ENCODE results near the gene CCDC167.

The CCDC167 gene

DNA sequence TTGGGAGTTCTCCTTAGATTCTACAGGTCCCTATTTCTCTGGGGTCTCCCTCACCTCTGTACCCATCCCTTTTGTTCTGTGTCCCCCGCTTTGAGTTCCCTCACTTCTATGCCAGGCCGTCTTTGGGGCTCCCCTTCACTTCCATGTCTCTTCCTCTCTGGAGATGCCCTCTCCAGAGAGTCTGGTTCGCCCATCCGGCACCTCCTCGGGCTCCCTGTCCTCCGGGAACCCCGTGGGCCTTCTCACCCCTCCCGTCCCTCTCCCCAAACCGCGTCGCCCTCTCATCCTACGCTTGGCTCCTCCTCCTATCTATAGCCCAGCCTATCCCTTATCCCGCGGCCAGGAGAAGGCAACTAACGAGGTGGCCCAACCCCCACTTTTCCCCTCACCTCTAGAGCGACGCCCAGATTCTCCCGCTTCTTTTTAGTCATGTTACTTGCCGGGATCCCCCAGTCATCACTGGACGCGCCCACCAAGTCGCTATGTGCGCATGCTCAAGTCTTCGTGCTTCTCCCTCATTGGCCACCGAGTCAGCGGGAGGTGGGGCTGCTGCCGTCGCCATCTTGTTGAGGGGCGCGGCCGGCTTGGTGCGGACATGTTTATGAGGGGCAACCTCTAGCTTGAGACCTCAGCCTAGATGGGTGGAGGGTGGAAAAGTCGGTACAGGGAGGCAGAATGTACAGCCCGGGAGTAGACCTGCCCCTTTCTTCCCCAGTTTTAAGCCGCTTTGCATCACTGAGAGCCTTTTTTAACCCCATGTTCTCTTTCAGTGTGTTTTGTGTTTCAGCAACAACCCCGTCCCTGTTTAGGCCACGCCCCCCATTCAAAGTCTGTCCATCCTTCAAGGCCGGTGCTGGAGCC is at the start of gene CCDC167:
CCDC167 (minus strand) TSS at position 461 of the 861 bp plus-strand sequence; CDS start at position 431, 30 bp downstream.
- DNase-seq: peak; percentile 99

GRCh38 chr6:37549154-37549553 is 49.5 kb upstream of the CCDC167 start:
- DNase-seq: no peak

GRCh38 chr6:37548067-37548674 is 48.5 kb upstream of the CCDC167 start:
- DNase-seq: no peak

DNA sequence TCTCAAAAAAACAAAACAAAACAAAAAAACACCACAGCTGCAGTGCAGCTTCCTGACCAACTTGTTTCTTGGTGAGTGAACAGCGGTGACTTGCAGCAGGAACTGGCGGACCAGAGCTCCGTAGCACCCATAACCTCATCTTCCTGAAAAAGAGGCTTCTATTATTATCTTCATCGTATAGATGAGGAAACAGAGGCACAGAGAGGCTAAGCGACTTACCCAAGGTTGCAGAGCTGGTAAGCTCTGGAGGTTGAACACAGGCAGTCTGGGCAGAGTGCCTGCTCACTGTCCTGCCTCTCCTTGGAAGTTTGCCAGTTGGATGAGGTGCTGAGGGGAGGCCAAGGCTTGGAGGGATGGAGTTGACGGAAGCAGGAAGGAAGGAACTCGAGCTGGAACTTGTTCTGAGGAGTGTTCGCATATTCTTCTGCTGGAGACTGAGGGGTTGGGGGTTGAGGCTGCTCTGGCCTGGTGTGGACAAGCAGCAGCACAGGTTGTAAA is 47.9 kb upstream of the CCDC167 start:
- DNase-seq: peak; percentile 17

DNA sequence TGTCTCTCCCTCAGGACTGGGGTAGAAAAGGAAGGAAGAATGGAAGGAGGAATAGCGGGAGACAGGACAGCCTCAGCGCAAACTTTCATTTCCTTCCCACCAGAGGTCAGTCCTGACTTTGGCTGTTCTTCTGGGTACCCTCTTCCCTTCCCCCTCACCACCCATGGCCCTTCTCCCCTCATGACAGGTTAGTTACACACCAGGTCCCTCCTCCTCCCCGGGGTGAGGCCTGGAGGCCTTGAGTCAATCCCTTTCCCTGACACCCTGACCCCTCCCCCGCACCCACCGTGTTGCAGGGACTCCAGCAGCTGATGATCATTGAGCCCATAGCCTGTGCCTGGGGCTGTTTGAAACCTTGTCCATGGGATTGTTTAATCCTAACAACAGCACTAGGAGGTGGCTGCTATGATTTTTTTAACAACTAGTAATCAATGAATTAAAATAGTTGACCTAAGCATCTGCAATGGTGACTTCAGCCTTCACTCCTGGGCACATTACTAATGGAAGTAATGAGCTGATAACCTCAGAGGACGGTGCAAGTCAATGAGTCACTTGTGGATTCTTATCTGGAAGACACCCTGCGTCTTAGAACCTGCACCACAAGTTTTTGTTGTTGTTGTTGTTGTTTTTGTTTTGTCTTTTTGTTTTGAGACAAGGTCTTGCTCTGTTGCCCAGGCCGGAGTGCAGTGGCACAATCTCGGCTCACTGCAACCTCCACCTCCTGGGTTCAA is 46.6 kb upstream of the CCDC167 start:
- no peak for DNase-seq

DNA sequence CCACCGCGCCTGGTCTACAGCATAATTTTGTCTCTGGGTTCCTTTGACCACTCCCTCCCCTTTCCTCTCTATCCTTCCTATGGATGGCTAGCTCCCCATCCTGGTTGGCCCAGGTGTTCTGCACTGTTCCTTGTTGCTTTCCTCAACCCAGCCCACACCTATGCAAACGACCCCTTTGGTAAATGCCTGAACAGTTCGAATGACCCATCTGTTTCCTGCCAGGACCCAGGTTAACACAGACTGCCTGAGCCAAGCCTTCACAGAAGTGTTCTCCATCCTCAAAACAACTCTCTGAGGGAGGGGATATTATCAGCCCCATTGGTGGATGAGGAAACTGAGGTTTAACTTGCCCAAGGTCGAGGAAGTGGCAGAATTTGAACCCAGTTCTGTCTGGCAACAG is 44.8 kb upstream of the CCDC167 start:
- no peak for DNase-seq

- no peak for DNase-seq
Observed at GRCh38 chr6:37543361-37543760, 43.7 kb upstream of the CCDC167 start.

GRCh38 chr6:37541346-37541745 is 41.7 kb upstream of the CCDC167 start:
- DNase-seq: no peak

GRCh38 chr6:37540390-37540789 is 40.7 kb upstream of the CCDC167 start:
- DNase-seq: no peak

DNA sequence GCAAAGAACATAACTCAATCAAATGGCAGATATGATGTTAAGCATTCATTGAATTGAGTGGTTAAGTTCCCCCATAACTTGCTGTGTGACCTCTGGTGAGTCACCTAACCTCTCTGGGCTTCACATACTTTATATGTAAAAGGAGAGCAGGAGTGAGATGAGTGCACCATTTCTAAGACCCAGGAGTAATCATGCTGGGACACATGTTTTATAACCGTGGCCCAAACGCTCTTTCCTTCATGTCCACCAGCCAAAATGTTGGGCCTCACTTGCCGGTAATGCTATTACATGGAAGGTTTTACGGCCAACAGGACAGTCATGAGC is 40.3 kb upstream of the CCDC167 start:
- no peak for DNase-seq

DNA sequence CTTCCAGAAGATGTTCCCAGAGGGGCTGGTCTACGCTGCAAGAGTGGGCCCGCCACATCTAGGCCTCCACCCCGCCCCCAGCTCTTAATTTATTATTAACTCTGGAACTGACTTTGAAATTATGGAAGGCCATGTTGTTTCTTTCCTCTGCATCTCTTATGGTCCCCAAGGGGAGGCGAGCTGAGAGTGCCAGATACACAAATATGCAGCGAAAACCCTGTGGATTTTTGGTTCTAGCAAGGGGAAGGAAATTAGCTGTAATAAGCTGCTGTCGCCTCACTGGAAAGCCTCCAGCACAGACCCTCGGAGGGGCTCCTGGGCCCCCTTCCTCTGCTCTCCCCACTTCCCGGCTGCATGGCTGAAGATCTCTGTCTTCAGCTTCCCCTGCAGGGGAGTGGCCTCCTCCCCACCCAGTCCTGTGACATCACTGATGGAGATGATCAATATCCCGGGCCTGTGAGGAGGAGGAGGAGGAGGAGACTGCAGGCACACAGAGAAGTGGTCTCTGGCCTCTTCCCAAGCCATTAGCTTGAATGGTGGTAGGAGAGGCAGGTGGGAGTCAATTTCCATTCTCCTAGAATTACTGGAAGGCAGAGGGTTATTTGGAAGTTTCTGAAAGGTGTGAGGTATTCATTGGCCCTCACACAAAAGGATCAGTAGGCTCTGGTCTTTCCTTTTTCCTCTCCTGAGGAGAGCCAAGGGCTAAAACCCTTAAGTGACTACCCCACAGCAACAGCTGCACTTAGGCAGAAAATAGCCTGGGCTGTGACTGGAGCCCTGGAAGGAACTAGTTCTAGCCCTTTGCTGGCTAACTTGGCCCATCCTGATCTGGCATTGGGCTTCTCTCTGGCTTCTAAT is 39.7 kb upstream of the CCDC167 start:
- no peak for DNase-seq

- peak; percentile 13 for DNase-seq
Observed at GRCh38 chr6:37538107-37538506, 38.4 kb upstream of the CCDC167 start.

GRCh38 chr6:37537548-37537947 is 37.9 kb upstream of the CCDC167 start:
- no peak for DNase-seq

GRCh38 chr6:37536491-37537190 is 36.9 kb upstream of the CCDC167 start:
- no peak for DNase-seq

DNA sequence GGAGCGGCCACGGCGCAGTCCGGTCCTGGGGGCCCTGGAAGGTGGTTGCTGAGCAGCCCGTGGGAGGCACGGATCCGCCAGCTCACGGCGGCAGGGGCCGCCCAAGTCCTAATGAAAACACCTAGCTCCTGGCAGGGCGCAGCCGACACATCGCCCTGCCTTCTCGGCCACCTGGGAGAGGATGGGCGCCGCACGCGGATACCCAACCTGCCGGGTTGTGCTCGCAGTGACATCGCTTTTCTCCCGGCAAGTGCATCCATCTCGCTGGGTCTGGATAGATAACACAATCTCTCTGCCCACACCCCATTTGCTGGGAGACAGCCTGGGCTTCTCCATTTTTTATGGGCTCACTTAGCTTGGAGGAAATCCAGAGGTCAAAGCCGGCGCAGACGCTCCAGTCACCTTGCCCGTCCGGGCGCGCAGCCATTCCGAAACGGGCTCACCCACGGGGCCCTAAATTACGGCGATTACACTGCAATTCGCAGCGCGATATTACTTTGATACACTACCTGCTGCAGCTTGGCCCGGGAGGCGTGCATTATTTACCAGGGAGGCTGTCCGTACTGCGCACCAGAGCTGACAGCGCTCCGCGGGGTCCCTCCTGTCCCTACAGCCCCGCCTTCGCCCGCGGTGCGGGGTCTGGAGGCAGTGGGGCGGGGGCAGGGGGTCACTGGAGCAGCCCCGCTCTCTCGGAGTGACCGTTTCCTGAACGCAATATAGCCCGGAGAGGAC is 36.2 kb upstream of the CCDC167 start:
- DNase-seq: peak; percentile 69

DNA sequence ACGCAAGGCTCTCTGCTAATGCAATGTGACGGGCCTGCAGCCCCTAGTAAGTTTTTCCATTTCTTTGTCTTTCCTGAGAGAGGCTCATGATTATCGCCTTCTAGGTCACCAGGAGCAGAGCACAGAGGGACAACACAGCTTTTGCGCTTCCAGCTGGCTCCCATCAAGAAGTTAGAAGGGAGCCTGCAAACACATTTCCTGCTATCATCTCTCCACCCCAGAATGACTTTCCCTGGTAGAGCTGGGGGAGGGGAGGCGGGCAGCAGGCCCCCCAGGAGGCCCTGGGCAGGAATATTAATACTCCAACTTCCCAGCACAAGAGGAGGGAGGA is 35.7 kb upstream of the CCDC167 start:
- DNase-seq: no peak

DNA sequence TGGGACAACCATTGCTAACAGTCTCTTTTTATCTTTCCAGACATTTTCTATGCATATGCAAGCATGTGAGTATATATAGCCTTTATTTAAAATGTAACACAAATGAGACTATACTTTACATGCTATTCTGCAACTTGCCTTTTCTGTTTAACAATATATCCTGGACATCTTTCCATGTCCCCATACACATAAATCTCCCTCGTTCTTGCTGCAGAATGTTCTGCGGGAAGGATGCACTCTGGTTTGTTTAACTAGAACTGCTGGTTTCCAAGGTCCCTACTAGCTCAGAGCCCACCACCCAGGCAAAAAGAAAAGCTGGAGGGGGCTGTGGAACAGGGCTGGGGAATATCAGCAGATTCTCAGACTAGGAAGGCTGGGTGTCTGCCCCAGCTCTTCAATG is 35.2 kb upstream of the CCDC167 start:
- DNase-seq: no peak

- no peak for DNase-seq
Observed at GRCh38 chr6:37532122-37532521, 32.4 kb upstream of the CCDC167 start.

DNA sequence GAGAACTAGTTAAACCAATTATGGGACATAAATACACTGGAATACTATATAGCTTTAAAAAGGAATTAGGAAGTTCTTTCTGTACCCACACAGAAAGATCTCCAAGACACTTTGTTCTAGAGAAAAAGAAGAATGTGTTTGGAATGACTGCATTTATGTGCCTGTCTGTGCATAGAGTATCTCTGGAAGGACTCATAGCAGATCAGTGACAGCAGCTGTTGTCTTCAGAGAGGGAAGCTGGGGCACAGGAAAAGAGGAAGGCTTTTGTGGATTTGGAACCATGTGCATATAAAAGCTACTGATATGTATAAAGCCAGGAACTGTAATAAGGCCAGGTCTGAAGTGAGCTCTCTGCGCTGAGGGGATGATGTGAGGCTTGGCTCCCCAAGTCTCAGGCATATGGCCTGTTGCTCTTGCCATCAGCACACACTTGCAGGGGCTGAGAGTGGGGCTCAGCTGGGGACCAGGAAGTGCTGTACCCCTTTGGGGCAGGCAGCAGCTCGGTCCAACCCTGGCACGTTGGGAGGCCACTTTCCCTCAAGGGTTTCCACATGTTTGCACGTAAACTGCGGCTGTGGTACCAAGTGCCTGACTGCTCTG is 31.8 kb upstream of the CCDC167 start:
- no peak for DNase-seq

DNA sequence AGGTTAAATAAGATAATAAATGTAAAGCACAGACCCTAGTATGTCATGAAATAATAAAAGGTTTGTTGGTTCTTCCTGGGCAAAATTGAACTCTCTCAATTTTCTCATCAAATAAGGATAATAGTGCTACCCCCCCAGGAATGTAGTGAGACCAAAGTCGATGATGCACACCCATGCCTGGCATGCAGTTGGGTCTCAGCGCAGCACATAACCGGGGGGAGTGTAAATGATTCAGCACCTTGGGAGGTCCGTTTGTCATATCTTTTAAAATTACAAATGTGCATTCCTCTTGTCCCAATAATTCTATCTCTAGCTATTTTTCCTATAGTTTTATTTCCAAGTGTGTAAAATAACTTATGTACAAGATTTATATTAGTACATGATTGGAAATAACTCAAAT is 31.3 kb upstream of the CCDC167 start:
- no peak for DNase-seq

DNA sequence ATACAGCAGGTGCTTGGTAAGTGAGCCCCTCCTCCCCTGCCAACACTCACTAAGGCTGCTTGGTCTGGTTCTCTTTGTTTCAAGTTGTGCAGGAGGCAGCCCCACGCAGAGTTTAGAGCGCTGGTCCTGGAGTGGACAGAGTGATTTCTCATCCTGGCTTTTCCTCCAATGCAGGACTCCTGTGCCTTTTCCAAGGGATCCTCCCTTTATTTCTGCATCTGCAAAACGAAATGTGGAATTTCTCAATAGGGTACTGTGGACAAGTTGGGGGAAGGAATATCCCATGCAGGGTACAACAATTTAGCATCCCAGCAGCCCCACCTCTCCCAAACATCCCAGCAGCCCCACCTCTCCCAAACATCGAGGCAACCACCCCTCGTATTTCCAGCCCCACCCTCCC is 30.6 kb upstream of the CCDC167 start:
- DNase-seq: no peak
